IPS DF 4.7 (cell line): ENCODE data around the gene TOP2A.

Experiments
- DNase-seq: peaks from one replicate; pipeline ENCODE4 v3.0.0-alpha.2; 2013; ENCODE audit warnings: low spot score; ENCODE audit errors: extremely low read depth

Gene TOP2A

DNA sequence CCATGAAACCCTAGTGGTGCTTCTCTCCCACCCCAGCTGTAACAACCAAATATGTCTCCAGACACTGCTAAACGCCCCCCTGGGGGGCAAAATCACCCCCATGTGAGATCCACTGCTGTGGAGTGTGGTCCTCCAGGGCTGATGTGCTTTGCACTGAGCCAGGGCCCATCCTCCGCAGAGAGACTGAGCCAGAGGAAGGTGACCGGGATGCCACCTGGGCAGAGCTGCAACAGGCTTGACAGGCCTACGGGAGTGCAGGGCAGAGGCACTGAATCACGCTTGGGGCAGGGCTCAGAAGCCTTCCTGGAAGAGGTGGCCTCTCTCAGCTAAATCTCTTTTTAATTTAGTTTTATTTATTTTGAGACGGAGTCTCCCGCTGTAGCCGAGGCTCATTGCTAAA is 57.6 kb downstream of the TOP2A start:
- no peak for DNase-seq

DNA sequence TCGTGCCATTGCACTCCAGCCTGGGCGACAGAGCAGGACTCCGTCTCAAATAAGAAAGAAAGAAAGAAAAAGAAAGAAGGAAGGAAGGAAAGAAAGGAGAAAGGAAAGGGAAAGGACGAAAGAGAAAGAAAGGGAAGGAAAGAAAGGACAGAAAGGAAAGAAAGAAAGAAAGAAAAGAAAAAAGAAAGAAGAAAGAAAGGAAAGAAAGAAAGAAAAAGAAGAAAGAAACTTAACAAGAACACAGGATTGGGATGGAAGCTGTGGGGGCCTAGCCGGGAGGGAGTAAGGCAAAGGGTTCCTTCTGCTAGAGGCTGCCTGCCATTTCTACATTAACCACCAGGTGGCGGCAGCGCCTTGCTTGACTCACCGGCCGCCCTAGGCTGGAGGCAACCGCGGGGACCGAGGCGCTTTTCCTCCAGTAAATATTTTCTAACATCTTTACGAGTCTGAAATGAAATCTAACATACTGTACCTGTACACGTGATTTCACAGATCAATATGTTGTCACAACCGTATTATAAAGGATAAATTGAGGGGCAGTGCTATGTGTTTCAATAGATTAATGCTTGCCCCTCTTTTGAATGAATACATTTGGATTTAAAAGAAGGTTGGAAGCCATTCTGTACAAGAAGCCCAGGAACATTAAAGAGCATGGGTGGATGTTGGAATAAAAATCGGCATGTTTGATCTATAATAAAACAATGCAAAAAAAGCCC is 59.2 kb downstream of the TOP2A start:
- DNase-seq = no peak

DNA sequence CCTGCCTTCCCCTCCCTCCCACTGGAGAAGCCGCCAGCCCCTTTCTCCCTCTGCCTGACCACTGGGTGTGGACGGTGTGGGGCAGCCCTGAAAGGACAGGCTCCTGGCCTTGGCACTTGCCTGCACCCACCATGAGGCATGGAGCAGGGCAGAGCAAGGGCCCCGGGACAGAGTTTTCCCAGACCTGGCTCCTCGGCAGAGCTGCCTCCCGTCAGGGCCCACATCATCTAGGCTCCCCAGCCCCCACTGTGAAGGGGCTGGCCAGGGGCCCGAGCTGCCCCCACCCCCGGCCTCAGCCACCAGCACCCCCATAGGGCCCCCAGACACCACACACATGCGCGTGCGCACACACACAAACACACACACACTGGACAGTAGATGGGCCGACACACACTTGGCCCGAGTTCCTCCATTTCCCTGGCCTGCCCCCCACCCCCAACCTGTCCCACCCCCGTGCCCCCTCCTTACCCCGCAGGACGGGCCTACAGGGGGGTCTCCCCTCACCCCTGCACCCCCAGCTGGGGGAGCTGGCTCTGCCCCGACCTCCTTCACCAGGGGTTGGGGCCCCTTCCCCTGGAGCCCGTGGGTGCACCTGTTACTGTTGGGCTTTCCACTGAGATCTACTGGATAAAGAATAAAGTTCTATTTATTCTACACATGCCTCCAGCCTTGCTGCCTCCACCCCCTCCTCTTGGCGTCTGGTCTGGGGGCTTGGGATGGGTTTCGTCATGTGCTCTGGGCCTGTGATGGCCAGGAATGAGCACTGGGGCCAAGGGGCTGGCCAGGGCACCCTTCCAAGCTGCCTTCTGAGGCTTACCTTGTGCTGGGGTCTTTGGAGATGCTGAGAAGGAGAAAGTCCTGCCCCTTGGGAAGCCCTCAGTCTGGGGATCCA is 60.5 kb downstream of the TOP2A start:
- DNase-seq = no peak

DNA sequence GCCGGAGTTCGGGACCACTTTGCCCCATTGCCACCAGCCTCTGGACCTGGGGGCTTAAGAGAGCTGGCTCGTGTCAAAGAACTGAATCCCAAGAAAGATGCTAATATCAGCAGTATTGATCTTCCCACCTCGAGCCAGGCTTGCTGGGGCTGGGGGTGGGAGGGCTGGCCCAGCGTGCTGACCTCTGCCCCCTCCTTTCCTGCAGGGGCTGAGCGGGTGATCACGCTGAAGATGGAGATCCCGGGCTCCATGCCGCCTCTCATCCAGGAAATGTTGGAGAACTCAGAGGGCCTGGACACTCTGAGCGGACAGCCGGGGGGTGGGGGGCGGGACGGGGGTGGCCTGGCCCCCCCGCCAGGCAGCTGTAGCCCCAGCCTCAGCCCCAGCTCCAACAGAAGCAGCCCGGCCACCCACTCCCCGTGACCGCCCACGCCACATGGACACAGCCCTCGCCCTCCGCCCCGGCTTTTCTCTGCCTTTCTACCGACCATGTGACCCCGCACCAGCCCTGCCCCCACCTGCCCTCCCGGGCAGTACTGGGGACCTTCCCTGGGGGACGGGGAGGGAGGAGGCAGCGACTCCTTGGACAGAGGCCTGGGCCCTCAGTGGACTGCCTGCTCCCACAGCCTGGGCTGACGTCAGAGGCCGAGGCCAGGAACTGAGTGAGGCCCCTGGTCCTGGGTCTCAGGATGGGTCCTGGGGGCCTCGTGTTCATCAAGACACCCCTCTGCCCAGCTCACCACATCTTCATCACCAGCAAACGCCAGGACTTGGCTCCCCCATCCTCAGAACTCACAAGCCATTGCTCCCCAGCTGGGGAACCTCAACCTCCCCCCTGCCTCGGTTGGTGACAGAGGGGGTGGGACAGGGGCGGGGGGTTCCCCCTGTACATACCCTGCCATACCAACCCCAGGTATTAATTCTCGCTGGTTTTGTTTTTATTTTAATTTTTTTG is 61.6 kb downstream of the TOP2A start:
- no peak for DNase-seq

DNA sequence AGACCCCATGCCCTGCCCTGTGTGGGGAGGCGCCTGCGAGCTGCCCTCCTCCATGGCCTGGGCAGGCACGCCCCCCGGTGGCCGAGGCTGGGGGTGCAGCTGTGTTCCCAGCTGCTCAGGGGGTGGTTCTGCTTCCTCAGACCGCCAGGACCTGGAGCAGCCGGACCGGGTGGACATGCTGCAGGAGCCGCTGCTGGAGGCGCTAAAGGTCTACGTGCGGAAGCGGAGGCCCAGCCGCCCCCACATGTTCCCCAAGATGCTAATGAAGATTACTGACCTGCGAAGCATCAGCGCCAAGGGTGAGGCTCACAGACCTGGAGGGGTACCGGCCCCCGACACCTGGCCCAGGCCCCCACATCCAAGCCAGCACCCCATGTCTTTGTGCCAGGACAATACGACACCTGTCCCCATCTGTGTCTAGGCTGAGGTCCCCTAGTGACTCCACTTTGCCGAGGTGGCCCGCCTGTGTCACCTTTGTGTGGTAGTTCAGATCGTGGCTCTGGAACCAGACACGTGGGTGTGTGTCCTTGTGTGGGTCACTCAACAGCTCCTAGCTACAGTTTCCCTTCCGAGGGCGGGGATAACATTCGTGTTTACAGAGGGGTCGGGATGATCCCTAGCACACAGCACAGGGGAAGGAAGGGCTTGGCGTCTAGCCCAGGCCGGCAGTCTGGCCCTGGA is 62.4 kb downstream of the TOP2A start:
- DNase-seq = no peak

DNA sequence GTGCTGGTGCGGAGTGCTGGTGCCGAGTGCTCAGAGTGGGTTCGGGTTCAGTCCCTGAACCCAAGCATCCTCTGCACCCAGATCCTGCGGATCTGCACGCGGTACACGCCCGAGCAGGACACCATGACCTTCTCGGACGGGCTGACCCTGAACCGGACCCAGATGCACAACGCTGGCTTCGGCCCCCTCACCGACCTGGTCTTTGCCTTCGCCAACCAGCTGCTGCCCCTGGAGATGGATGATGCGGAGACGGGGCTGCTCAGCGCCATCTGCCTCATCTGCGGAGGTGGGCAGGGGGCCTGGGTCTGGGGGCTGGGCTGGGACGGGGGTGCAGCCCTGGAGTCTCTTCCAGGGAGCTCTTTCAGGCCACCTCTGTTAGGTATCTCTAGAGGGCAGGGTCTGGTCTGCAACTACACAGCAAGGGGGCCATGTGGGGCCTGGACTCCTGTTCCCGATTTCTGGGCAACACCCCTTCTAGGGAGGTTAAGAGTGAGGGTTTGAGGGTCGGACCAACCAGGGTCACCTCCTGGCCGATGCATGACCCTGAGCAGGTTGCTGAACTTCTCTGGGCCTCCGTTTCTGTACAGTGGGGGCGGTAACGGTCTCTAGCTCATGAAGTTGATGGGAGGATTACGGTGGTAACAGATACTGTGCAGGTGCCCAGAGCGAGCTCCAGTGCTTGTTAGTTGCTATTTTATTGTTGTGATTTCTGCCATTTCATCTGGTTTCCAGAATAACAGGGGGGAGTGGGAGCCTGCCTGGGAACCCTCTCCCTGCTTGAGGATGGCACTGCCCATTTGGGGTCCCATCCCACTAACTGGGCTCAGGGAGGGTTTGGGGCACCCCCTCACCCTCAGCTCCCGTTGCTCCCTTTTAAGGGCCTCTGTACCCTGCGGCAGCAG is 63.2 kb downstream of the TOP2A start:
- DNase-seq = no peak

DNA sequence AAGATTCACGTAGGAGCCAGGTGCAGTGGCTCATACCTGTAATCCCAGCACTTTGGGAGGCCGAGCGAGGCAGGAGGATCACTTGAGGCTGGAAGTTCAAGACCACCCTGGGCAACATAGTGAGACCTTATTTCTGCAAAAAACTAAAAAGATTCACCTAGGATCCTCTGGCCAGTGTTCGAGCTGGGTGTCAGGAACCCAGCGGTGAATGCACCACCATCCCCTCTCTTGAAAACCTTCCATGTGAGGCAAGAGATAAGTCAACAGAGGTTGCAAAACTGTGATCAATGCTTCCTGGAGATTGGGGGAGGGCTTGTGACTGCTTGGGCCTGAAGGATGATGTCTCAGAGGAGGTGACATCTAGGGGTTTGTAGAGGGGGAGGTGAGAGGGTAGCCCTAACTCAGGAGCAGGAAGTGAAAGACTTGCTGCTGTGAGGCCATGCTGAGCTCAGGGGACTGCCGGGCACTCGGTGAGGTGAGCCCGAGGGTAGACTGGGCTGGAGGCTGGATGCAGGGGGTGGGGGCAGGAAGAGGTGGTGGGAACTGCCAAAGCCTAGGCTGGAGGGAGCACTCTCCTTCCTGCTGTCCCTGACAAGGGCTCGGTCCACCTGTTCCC is 64.8 kb downstream of the TOP2A start:
- DNase-seq = no peak

DNA sequence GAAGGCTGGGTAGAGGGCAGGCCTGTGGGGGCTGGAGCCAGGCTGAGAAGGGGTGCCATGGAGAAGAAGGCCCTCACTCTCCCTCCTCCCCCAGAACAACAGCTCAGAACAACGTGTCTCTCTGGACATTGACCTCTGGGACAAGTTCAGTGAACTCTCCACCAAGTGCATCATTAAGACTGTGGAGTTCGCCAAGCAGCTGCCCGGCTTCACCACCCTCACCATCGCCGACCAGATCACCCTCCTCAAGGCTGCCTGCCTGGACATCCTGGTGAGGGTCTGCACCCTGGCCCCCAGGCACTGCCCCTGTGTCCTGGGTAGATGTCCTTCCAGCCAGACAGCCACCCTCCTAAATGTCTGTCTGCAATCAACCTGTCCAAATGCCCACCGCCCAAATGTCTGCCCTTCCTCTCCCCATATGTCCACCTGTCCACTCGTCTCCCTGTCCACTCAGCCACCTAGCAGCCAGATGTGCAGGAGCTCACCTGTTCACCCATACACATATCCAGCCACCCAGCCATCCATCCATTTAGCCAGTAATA is 65.4 kb downstream of the TOP2A start:
- DNase-seq = no peak

DNA sequence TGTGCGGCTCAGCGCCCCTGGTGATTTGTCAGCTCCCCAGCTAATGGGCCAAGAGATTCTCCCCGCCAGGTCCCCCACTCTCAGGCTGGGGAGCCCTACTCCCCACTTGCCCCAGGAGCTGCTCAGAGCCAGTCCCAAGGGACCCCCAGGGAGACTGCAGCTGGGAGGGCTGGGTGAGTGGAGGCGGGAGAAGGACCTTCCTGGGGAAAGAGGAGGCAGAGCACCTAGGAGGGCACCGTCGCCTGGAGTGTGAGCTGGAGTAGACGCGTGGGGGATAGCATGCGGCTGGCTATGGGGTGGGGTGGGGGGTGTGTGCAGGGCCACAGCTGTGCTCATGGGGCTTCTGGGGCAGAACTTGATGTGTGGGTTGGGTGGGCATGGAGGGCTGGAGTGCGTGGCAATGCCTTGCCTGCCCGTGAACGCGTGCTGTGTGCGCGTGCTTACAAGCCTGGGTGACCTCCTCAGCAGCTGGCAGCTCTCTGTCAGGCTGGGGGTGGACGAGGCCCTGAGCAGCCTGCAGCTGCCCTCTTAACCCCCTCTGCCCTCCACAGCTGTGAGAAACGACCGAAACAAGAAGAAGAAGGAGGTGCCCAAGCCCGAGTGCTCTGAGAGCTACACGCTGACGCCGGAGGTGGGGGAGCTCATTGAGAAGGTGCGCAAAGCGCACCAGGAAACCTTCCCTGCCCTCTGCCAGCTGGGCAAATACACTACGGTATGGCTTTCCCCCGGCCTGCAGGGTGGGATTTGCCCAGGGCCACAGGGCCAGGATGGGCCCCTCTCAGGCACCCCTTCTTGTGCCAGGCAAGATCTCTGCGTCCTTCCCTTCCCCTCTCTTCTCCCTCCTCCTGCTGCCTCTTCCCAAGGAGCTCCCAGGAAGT is 66.1 kb downstream of the TOP2A start:
- no peak for DNase-seq

DNA sequence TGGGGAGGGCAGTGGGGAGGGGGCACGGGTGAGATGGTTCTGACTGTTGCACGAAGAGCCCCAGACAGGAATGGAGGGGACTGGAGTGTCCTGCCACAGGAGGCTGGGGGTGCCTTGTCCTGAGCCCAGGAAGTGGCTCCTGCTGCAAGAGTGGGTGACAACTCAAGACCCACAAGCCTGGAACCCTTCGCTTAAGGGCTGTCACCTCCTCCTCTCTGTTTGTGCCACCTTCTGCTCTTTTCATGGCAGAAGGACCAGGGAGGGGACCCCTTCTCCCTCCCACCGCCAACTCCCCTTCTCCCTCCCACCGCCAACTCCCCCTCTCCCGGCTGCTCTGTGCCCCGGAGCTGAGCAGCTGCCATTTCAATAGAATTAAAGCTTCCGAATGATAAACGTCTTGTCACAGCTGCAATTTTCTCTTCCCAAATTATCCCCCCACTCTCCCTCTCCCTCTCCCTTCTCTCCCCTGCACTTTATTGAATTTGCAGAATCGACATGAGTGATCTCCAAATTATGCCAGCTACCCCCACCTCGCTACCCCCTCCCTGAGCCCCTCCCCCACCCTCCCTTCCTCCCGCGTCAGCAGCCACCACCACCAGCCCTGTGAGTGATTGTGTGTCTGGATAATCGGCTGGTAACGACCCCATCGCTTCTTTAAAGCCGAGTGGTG is 66.9 kb downstream of the TOP2A start:
- DNase-seq = no peak

DNA sequence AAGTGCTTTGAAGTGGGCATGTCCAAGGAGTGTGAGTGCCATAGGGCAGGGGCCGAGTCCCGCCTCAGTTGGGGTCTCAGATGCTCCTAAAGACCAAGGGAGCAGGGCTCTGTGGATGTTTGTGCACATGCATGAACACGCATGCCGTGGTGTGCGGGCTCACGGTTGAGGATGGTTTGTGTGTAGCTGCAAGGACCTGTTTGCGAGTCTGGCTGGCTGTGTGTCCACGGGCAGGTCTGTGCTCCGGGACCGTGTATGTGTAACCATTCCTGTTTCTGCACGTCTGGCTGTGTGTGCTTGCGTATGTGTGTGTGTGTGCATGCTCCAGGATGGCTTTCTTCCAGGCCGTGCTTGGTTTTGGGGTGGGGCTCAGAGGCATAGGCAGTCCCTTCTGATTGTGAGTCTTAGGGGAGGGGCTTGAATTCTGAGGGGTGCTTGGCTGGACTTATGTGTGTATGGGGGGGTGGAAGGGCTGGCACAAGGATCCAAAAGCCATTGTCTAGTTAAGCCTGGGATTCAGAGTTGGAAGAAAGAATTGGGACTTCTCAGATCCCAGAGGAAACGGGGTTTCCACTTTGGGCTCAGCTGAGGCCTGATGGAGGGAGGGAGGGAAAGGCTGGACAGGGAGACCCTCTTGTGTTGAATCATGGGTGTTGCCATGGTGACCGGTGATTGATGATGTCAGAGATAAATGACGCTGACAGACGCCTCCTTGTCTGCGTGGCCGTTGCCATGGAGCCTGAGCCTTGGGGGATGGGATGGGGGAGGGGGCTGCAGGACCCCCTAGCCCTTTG is 67.6 kb downstream of the TOP2A start:
- no peak for DNase-seq

DNA sequence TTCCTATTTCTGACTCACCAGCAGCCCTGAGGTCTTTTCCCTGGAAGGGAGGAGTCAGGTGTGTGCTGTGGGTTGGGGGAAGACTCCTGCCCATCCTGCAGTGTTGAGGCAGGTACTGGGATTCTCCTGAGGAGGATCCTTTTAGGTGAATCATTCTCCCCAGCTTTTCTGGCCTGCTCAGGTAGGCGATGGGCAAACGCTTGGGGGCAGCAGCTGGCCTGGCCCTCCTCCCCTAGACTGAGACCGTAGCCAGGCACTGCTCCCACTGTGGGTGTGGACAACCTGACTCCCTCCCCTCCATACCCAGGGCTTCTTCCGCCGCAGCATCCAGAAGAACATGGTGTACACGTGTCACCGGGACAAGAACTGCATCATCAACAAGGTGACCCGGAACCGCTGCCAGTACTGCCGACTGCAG is 68.2 kb downstream of the TOP2A start:
- no peak for DNase-seq

DNA sequence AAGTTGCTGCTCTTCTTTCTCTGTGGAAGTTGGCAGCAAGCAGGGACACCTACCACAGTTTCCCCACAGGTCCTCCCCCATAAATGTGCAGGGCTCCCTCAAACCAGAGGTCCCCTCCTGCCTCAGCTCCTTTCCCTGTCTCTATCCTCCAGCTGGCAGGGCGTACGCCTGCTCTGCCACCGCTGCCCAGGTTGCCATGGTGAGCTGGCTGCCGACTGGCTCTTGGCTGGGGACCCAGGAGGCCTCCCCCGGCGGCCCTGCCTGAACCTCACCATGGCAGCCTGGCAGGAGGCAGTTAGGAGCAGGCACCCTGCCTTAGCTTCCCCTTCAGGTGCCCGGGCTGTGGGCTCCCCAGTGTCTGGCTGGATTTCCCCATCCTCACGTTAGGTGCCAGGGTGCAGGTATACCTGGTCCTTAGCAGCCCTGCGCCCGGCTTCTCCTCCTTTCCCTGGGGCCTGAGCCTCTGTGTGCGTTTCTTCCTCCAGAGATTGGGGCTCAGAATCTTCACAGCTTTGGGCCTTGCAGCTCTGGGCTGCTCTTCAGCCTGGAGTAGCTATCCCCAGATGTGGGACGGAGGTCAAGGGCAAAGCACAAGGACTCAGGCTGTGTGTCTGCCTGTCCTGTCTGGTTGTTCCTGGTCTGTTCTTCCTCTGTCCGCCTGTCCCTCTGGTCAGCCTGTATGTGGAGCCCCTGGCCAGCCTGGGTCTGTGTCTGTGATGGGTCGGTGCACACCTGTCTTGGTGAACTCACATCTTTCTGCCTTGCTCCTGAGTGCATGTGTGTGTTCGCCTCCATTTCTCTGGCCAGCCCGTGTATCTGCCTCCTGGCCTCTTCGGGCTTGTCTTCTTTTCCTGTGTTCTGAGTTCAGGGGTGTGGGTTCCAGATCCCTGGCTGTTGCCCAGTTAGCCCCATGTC is 68.9 kb downstream of the TOP2A start:
- no peak for DNase-seq

DNA sequence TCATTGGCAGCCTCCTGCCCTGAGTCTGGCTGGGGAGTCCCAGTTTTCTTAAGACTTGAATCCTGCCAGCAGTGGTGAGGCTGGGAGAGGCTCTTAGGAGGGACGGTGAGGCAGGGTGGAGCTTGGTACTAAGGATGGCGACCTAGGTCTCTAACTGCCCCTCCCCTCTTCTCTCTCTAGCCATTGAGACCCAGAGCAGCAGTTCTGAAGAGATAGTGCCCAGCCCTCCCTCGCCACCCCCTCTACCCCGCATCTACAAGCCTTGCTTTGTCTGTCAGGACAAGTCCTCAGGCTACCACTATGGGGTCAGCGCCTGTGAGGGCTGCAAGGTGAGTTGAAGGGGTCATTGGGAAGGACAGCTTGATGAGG is 69.6 kb downstream of the TOP2A start:
- DNase-seq = no peak

DNA sequence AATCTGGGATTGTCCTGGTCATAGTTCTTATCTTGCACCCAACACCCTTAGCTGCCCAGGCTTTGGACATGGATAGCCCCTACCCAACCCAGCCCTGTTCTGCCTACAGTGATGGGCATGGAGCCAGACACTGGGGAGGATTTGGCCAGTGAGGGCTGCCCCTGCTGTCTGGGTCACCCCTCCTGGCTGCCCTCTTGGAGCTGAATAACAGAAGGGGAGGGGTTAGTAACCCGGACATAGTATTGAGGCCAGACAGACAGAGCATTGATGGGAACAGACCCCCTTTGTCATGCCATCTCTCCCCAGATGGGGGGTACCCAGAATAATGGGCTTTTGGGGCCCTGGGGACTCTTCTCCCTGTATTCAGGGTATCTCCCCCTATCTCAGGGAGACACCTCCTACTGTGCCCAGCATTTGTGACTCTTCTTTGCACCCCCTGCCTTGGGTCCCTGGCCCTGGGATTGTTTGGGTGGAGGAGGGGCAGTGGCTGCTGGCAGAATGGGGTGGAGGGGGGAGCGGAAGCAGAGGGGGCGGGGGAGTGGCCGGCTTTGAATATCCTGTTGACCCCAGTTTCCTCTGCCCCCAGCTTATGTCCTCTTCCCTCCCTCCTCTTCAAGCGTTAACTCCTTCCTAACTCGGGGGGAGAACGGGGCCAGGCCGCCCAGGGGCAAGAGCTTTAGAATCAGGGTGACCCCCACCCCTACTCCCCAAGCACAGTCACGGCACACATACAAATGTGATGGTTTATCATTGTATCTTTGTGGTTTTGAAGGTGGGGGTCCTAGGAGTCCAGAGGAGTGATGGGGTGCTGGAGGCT is 70.2 kb downstream of the TOP2A start:
- no peak for DNase-seq
